Measurements from ENCODE around the gene LAMTOR2.

DNA sequence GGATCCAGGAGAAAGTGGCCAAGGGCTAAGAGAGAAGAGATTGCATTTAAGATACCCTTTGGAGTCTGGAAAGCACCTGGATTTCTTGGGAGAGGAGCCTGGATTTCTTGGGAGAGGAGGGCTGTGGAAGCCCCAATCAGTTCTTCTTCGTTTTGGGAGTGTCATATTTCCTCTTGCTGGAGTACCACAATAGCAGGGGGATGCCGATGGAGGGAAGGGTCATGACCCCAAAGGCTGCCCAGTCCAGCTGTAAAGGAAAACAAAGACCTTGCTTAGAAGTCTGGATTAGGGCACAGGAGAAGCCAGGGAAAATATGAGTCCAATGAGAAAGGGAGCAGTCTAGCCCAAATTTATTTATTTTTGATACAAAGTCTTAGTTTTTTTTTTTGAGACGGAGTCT, 45.2 kb upstream of the LAMTOR2 start:
- no peak for TF ChIP-seq CTCF (conservative IDR thresholded peaks at IDR 0.05; ENCODE audit: low read depth in 2 of 2)
- no peak for TF ChIP-seq POLR2AphosphoS5 (IDR thresholded peaks at IDR 0.05; ENCODE audit: low read depth)
